Measurements from ENCODE around the gene TRIM54. TPM values are rescaled to one million over a fixed set of nuclear protein-coding genes. Genes with fewer than 3 reads are reported as not detected.

TRIM54 gene
- total RNA-seq, 1 experiment from 2014 or later, result 3.3 TPM

DNA sequence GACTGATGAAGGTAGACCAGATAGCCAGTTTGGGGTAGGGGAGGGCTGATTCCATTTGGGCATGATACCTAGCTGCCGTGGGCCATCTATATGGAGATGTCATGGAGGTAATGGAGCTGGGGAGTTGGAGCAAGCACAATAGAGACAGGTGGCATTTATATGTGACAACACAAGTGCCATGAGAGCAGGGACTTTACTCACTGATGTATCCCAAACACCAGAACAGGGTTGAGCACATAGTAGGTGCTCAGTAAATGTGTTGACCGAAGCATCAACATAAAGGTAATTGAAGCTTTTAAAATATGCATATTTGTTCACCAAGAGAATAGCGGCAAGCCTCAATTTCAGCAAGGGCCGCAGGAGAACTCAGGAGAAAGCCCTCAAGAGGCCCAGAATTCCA, 34.3 kb upstream of the TRIM54 start (continued):
- TF ChIP-seq, protein P1, sequence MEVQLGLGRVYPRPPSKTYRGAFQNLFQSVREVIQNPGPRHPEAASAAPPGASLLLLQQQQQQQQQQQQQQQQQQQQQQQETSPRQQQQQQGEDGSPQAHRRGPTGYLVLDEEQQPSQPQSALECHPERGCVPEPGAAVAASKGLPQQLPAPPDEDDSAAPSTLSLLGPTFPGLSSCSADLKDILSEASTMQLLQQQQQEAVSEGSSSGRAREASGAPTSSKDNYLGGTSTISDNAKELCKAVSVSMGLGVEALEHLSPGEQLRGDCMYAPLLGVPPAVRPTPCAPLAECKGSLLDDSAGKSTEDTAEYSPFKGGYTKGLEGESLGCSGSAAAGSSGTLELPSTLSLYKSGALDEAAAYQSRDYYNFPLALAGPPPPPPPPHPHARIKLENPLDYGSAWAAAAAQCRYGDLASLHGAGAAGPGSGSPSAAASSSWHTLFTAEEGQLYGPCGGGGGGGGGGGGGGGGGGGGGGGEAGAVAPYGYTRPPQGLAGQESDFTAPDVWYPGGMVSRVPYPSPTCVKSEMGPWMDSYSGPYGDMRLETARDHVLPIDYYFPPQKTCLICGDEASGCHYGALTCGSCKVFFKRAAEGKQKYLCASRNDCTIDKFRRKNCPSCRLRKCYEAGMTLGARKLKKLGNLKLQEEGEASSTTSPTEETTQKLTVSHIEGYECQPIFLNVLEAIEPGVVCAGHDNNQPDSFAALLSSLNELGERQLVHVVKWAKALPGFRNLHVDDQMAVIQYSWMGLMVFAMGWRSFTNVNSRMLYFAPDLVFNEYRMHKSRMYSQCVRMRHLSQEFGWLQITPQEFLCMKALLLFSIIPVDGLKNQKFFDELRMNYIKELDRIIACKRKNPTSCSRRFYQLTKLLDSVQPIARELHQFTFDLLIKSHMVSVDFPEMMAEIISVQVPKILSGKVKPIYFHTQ (CRISPR knock-in tag; IDR thresholded peaks at IDR 0.05), result 0 out of 2 replicates have a peak, but pooled peaks have one; percentile 5

DNA sequence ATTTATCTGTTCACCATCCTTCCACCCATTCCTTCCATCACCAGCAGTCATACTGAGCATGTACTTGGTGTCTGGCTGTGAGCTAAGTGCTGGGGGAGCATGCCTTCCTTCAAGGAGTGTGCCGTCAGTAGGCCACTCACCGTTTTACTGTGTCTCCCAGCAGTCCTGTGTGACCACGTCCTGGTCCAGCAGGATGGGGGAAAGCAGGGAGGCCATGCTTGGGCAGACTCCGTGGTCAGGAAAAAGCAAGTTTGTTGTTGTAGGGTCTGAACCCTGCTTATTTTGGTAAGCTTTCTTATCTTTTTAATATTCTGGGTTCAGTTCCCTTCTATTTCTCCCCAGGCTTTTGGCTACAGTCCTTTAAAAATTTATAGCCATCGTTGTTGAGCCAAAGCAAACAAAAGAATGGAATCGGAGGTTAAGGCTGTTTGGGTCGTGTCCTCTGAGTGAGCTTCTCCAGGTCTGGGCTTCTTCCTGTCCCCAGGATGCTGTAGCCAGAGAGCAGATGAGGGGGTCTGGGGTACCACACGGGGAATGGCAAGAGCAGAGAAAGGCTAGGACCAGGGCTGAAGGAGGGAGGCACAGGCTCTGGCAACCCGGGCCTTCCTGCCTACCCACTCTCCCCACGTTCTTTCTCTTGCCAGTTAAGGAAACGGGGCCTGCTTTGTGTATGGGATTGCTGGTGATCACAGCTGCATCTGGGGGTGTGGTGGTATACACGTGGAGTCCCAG, 32.9 kb upstream of the TRIM54 start:
- Mint-ChIP-seq H3K36me3 (peaks cover 2% of the 10 kb centered on the region), H3K27me3 (ENCODE audit: low read depth) (peaks cover 7% of the 10 kb centered on the region), H3K27ac (no peak overlapping the region), H3K4me1 (peaks cover 18% of the 10 kb centered on the region), H3K9me3 (no peaks in the 10 kb centered on the region), H3K4me3 (no peak overlapping the region)
- ATAC-seq, result no peak
- TF ChIP-seq, protein P2, sequence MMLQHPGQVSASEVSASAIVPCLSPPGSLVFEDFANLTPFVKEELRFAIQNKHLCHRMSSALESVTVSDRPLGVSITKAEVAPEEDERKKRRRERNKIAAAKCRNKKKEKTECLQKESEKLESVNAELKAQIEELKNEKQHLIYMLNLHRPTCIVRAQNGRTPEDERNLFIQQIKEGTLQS (CRISPR knock-in tag; conservative IDR thresholded peaks at IDR 0.05), result no peak
- no peak for TF ChIP-seq RELA (CRISPR knock-in tag; IDR thresholded peaks at IDR 0.05; ENCODE audit: borderline replicate concordance)
- no peak for TF ChIP-seq GRHL2 (CRISPR knock-in tag; IDR thresholded peaks at IDR 0.05; ENCODE audit: insufficient replicate concordance, severe bottlenecking)
- no peak for TF ChIP-seq TCF7 (CRISPR knock-in tag; IDR thresholded peaks at IDR 0.05; ENCODE audit: low read depth)
- TF ChIP-seq, protein P3, sequence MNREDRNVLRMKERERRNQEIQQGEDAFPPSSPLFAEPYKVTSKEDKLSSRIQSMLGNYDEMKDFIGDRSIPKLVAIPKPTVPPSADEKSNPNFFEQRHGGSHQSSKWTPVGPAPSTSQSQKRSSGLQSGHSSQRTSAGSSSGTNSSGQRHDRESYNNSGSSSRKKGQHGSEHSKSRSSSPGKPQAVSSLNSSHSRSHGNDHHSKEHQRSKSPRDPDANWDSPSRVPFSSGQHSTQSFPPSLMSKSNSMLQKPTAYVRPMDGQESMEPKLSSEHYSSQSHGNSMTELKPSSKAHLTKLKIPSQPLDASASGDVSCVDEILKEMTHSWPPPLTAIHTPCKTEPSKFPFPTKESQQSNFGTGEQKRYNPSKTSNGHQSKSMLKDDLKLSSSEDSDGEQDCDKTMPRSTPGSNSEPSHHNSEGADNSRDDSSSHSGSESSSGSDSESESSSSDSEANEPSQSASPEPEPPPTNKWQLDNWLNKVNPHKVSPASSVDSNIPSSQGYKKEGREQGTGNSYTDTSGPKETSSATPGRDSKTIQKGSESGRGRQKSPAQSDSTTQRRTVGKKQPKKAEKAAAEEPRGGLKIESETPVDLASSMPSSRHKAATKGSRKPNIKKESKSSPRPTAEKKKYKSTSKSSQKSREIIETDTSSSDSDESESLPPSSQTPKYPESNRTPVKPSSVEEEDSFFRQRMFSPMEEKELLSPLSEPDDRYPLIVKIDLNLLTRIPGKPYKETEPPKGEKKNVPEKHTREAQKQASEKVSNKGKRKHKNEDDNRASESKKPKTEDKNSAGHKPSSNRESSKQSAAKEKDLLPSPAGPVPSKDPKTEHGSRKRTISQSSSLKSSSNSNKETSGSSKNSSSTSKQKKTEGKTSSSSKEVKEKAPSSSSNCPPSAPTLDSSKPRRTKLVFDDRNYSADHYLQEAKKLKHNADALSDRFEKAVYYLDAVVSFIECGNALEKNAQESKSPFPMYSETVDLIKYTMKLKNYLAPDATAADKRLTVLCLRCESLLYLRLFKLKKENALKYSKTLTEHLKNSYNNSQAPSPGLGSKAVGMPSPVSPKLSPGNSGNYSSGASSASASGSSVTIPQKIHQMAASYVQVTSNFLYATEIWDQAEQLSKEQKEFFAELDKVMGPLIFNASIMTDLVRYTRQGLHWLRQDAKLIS (CRISPR knock-in tag; IDR thresholded peaks at IDR 0.05; ENCODE audit: borderline replicate concordance), result no peak
- TF ChIP-seq, protein P4, sequence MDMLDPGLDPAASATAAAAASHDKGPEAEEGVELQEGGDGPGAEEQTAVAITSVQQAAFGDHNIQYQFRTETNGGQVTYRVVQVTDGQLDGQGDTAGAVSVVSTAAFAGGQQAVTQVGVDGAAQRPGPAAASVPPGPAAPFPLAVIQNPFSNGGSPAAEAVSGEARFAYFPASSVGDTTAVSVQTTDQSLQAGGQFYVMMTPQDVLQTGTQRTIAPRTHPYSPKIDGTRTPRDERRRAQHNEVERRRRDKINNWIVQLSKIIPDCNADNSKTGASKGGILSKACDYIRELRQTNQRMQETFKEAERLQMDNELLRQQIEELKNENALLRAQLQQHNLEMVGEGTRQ (CRISPR knock-in tag; IDR thresholded peaks at IDR 0.05), result no peak
- TF ChIP-seq, protein P5, sequence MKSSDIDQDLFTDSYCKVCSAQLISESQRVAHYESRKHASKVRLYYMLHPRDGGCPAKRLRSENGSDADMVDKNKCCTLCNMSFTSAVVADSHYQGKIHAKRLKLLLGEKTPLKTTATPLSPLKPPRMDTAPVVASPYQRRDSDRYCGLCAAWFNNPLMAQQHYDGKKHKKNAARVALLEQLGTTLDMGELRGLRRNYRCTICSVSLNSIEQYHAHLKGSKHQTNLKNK (CRISPR knock-in tag; IDR thresholded peaks at IDR 0.05), result no peak
- TF ChIP-seq MXD4 (CRISPR knock-in tag; IDR thresholded peaks at IDR 0.05; ENCODE audit: borderline replicate concordance), result no peak
- no peak; the same call in 1 of the 2 replicates for TF ChIP-seq ZNF121 (CRISPR knock-in tag; IDR thresholded peaks at IDR 0.05)
- TF ChIP-seq, protein P6, sequence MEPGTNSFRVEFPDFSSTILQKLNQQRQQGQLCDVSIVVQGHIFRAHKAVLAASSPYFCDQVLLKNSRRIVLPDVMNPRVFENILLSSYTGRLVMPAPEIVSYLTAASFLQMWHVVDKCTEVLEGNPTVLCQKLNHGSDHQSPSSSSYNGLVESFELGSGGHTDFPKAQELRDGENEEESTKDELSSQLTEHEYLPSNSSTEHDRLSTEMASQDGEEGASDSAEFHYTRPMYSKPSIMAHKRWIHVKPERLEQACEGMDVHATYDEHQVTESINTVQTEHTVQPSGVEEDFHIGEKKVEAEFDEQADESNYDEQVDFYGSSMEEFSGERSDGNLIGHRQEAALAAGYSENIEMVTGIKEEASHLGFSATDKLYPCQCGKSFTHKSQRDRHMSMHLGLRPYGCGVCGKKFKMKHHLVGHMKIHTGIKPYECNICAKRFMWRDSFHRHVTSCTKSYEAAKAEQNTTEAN (CRISPR knock-in tag; IDR thresholded peaks at IDR 0.05), result no peak
- no peak for TF ChIP-seq CBFB (CRISPR knock-in tag; IDR thresholded peaks at IDR 0.05; ENCODE audit: low read depth)
- TF ChIP-seq PRRX2 (CRISPR knock-in tag; IDR thresholded peaks at IDR 0.05), result no peak
- TF ChIP-seq, protein P7, sequence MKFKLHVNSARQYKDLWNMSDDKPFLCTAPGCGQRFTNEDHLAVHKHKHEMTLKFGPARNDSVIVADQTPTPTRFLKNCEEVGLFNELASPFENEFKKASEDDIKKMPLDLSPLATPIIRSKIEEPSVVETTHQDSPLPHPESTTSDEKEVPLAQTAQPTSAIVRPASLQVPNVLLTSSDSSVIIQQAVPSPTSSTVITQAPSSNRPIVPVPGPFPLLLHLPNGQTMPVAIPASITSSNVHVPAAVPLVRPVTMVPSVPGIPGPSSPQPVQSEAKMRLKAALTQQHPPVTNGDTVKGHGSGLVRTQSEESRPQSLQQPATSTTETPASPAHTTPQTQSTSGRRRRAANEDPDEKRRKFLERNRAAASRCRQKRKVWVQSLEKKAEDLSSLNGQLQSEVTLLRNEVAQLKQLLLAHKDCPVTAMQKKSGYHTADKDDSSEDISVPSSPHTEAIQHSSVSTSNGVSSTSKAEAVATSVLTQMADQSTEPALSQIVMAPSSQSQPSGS (CRISPR knock-in tag; IDR thresholded peaks at IDR 0.05; ENCODE audit: borderline replicate concordance, low read depth), result no peak
- TF ChIP-seq, protein P8, sequence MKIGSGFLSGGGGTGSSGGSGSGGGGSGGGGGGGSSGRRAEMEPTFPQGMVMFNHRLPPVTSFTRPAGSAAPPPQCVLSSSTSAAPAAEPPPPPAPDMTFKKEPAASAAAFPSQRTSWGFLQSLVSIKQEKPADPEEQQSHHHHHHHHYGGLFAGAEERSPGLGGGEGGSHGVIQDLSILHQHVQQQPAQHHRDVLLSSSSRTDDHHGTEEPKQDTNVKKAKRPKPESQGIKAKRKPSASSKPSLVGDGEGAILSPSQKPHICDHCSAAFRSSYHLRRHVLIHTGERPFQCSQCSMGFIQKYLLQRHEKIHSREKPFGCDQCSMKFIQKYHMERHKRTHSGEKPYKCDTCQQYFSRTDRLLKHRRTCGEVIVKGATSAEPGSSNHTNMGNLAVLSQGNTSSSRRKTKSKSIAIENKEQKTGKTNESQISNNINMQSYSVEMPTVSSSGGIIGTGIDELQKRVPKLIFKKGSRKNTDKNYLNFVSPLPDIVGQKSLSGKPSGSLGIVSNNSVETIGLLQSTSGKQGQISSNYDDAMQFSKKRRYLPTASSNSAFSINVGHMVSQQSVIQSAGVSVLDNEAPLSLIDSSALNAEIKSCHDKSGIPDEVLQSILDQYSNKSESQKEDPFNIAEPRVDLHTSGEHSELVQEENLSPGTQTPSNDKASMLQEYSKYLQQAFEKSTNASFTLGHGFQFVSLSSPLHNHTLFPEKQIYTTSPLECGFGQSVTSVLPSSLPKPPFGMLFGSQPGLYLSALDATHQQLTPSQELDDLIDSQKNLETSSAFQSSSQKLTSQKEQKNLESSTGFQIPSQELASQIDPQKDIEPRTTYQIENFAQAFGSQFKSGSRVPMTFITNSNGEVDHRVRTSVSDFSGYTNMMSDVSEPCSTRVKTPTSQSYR (CRISPR knock-in tag; IDR thresholded peaks at IDR 0.05), result no peak
- TF ChIP-seq, protein P9, sequence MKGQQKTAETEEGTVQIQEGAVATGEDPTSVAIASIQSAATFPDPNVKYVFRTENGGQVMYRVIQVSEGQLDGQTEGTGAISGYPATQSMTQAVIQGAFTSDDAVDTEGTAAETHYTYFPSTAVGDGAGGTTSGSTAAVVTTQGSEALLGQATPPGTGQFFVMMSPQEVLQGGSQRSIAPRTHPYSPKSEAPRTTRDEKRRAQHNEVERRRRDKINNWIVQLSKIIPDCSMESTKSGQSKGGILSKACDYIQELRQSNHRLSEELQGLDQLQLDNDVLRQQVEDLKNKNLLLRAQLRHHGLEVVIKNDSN (CRISPR knock-in tag; IDR thresholded peaks at IDR 0.05), result no peak
- TF ChIP-seq SMAD3 (CRISPR knock-in tag; IDR thresholded peaks at IDR 0.05; ENCODE audit: borderline replicate concordance), result no peak
- CTCF ChIA-PET, result interaction anchor here (1.1 to 5.5 kb wide), 5 partner anchors 16 to 79 kb away, joined by 5 to 106 read pairs (median 22); partner anchors contain the start of gene TRIM54
- POLR2A ChIA-PET, result interaction anchor here (0.6 to 1.7 kb wide), 5 partner anchors 26 to 199 kb away, joined by 3 to 6 read pairs (median 4); no protein-coding TSS in a partner anchor
- no peak for DNase-seq (ENCODE audit: low spot score)
